Endothelial cell of umbilical vein (primary cell): Measurements from ENCODE around the gene ATRNL1. TPM values are rescaled to one million over a fixed set of nuclear protein-coding genes. Genes with fewer than 3 reads are reported as not detected.

ENCODE experiments used
- BruUV-seq: library from RNA; stranded (reverse); fragments of 400-500 nt; replicated peaks from 2 replicates; lab custom pipeline; 2021; lab: Mats Ljungman, UMichigan
- CTCF ChIA-PET: fragments of 300-600, 350-600 bp; sonication (Branson Sonifier 250); formaldehyde crosslinking; loops from one replicate; lab custom pipeline; 2021; ENCODE audit warnings: antibody characterized with exemption, inconsistent platforms; lab: Charles Lee
- POLR2A ChIA-PET: fragments of 300-600, 350-600 bp; sonication (Branson Sonifier 250); formaldehyde crosslinking; loops from one replicate; lab custom pipeline; 2021; ENCODE audit warnings: antibody characterized with exemption, inconsistent platforms; lab: Charles Lee
- DNase-seq: peaks from one replicate; pipeline ENCODE4 v3.0.0-alpha.2; 2011; ENCODE audit warnings: low read depth, low spot score
- FAIRE-seq: peaks from 2 replicates; lab custom pipeline; 2011; peaks lifted over from hg19 to GRCh38; lab: Jason Lieb, UNC
- H2AFZ ChIP-seq: 2 replicates; pipeline ENCODE4 v1.6.0; 2012; ENCODE audit warnings: low read depth, low read length, control low read depth, inconsistent platforms
- H3K27ac ChIP-seq: 2 replicates; pipeline ENCODE4 v1.5.1; 2011; ENCODE audit warnings: low read depth, mild to moderate bottlenecking, control low read depth, low read length, moderate library complexity; ENCODE audit not compliant: insufficient read depth
- H3K27me3 ChIP-seq, 2 experiments: 2 replicates each; pipeline versions ENCODE4 v1.6.0 to v1.6.1; 2011; ENCODE audit warnings: low read length in 2 of 2, mixed read lengths in 1 of 2; ENCODE audit not compliant: control insufficient read depth in 2 of 2, insufficient read depth in 2 of 2
- H3K36me3 ChIP-seq, 2 experiments: 2 replicates in 1 of 2; 3 replicates in 1 of 2; pipeline ENCODE4 v1.5.1; 2011; ENCODE audit warnings: low read length in 2 of 2, mild to moderate bottlenecking in 1 of 2, moderate library complexity in 1 of 2; ENCODE audit not compliant: control insufficient read depth in 2 of 2, insufficient read depth in 2 of 2; ENCODE audit errors: extremely low read depth in 1 of 2
- H3K4me1 ChIP-seq: 3 replicates; pipeline ENCODE4 v1.5.1; 2011; ENCODE audit warnings: mild to moderate bottlenecking, low read length; ENCODE audit not compliant: control insufficient read depth, insufficient read depth; ENCODE audit errors: extremely low read depth
- H3K4me2 ChIP-seq: 2 replicates; pipeline ENCODE4 v1.6.1; 2011; ENCODE audit warnings: low read length, control low read depth, mixed read lengths; ENCODE audit not compliant: insufficient read depth
- H3K4me3 ChIP-seq, 3 experiments: fragments of 200-600 bp in 1 of 3; sonication (generic), shearing (Covaris generic) in 1 of 3; replicated peaks in 1 of 3; 2 replicates each; pipeline ENCODE4 v1.5.1; 2011 to 2016; ENCODE audit warnings: control low read depth in 3 of 3, low read length in 3 of 3, mild to moderate bottlenecking in 2 of 3, inconsistent platforms in 1 of 3, low read depth in 1 of 3, moderate library complexity in 1 of 3; ENCODE audit not compliant: insufficient read depth in 1 of 3
- H3K79me2 ChIP-seq: 2 replicates; pipeline ENCODE4 v1.6.0; 2012; ENCODE audit warnings: low read length, inconsistent platforms; ENCODE audit not compliant: control insufficient read depth, insufficient read depth
- H3K9ac ChIP-seq: replicated peaks from 2 replicates; pipeline ENCODE3; 2011; ENCODE audit warnings: low read length, control low read depth; ENCODE audit not compliant: insufficient read depth; ENCODE audit errors: extremely low read depth
- H3K9me1 ChIP-seq: replicated peaks from 3 replicates; pipeline ENCODE4 v1.6.0; 2011; ENCODE audit warnings: mild to moderate bottlenecking, low read length; ENCODE audit not compliant: control insufficient read depth, insufficient read depth; ENCODE audit errors: extremely low read depth
- H3K9me3 ChIP-seq: replicated peaks from 2 replicates; pipeline ENCODE4 v1.5.1; 2012; ENCODE audit warnings: low read length, inconsistent platforms; ENCODE audit not compliant: control insufficient read depth, insufficient read depth
- H4K20me1 ChIP-seq: replicated peaks from 2 replicates; pipeline ENCODE3; 2011; ENCODE audit warnings: mild to moderate bottlenecking, low read length; ENCODE audit not compliant: control insufficient read depth, insufficient read depth; ENCODE audit errors: extremely low read depth
- CTCF ChIP-seq, 2 donors: IDR thresholded peaks; 1 replicate in 1 of 2; 2 replicates in 1 of 2; pipeline ENCODE4 v1.5.1; 2011; ENCODE audit warnings: low read length in 2 of 2, mild to moderate bottlenecking in 2 of 2, moderate library complexity in 2 of 2, control low read depth in 1 of 2, inconsistent platforms in 1 of 2, low read depth in 1 of 2; ENCODE audit not compliant: insufficient read depth in 1 of 2; ENCODE audit errors: extremely low read depth in 1 of 2
- EZH2 ChIP-seq: IDR thresholded peaks from 2 replicates; pipeline ENCODE4 v1.6.1; 2012; ENCODE audit warnings: borderline replicate concordance, low read depth, mild to moderate bottlenecking, moderate library complexity, low read length, inconsistent platforms; ENCODE audit not compliant: severe bottlenecking
- JUN ChIP-seq: IDR thresholded peaks from 2 replicates; pipeline ENCODE4 v1.6.1; 2011; ENCODE audit warnings: borderline replicate concordance, low read depth; ENCODE audit not compliant: insufficient read length, insufficient read depth
- MYC ChIP-seq: IDR thresholded peaks from one replicate; pipeline ENCODE4 v1.6.1; 2011; ENCODE audit warnings: mild to moderate bottlenecking, low read depth, low read length
- POLR2A ChIP-seq: IDR thresholded peaks from 2 replicates; pipeline ENCODE4 v1.6.1; 2012; ENCODE audit warnings: low read depth, mild to moderate bottlenecking, control low read depth, low read length
- POLR2AphosphoS5 ChIP-seq: IDR thresholded peaks from 2 replicates; pipeline ENCODE4 v1.6.1; 2012; ENCODE audit warnings: low read depth, mild to moderate bottlenecking, control low read depth, low read length, moderate library complexity; ENCODE audit not compliant: insufficient read depth
- dilution Hi-C: fragments of 300-500 bp; cut with MboI; formaldehyde crosslinking; loops from one replicate; pipeline ENCODE4 v1.15.0; 2019; ENCODE audit warnings: low sequenced_read_pairs; ENCODE audit not compliant: extremely low pct_ligation_motif_present
- intact Hi-C: fragments of 100-400 bp; cut with micrococcal nuclease; formaldehyde crosslinking; loops from one replicate; pipeline ENCODE4 v1.10.0; 2022
- polyA plus RNA-seq, 4 experiments: library from polyadenylated mRNA; depleted of rRNA in 3 of 4; stranded (reverse) in 3 of 4; unstranded in 1 of 4; fragments of >200 nt; gene quantifications; 2 replicates each; pipeline versions ENCODE4 v1.2.1 to v1.2.3, GENCODE V29; 2011 to 2012; ENCODE audit warnings: missing spikeins in 1 of 4
- total RNA-seq: library from RNA; stranded (reverse); gene quantifications from 2 replicates; pipeline ENCODE4 v1.2.3, GENCODE V29; 2021

ATRNL1 gene
- total and polyA plus RNA-seq, 2 donors (not counting 3 experiments of a cell fraction or from before 2014, with no cell fraction given), result not detected

GRCh38 chr10:115436999-115437398, 343.8 kb downstream of the ATRNL1 start:
- no peak overlapping the region for H2AFZ ChIP-seq
- CTCF ChIA-PET, result interaction anchor here (1.2 kb wide), 1 partner anchor 9 kb away, joined by 3 read pairs; no protein-coding TSS in a partner anchor
- no peaks in the 10 kb centered on the region for H3K27me3 ChIP-seq
- intact Hi-C loops (no loop called here), dilution Hi-C loops (no loop called here)
- no TSS peak for BruUV-seq
- FAIRE-seq (no peak), DNase-seq (no peak)
- no peak overlapping the region for H3K4me2 ChIP-seq
- H3K9me1 ChIP-seq, result no peaks in the 10 kb centered on the region
- no peaks in the 10 kb centered on the region for H3K9me3 ChIP-seq
- TF ChIP-seq JUN, result no peak
- no peak for TF ChIP-seq MYC
- TF ChIP-seq POLR2AphosphoS5, result no peak
- TF ChIP-seq EZH2, result no peak
- TF ChIP-seq CTCF (IDR thresholded peaks at IDR 0.05; ENCODE audit: extremely low read depth in 1 of 2, insufficient read depth in 1 of 2, low read depth in 1 of 2, low read length in 2 of 2), result no peak
- TF ChIP-seq POLR2A, result no peak
- H3K4me1 ChIP-seq, result no peaks in the 10 kb centered on the region
- H3K9ac ChIP-seq, result no peak overlapping the region
- no peak overlapping the region for H3K4me3 ChIP-seq
- H4K20me1 ChIP-seq, result no peaks in the 10 kb centered on the region
- no peaks in the 10 kb centered on the region for H3K79me2 ChIP-seq
- H3K36me3 ChIP-seq, result no peaks in the 10 kb centered on the region
- H3K27ac ChIP-seq, result no peak overlapping the region
- POLR2A ChIA-PET, result no interaction called here
